M059J (cell line): ENCODE data around the gene ZBTB14. TPM values are rescaled to one million over a fixed set of nuclear protein-coding genes. Genes with fewer than 3 reads are reported as not detected.

Experiments used
- DNase-seq: peaks from one replicate; pipeline ENCODE4 v3.0.0-alpha.2; 2012; ENCODE audit warnings: low read depth
- total RNA-seq: library from RNA; depleted of rRNA; stranded (reverse); fragments of >200 nt; shearing (Covaris generic); gene quantifications from 2 replicates; pipeline ENCODE4 v1.2.3, GENCODE V29; 2014; rRNA removed

The ZBTB14 gene
- total RNA-seq = 11.4 and 11.7 TPM in 2 replicates

DNA sequence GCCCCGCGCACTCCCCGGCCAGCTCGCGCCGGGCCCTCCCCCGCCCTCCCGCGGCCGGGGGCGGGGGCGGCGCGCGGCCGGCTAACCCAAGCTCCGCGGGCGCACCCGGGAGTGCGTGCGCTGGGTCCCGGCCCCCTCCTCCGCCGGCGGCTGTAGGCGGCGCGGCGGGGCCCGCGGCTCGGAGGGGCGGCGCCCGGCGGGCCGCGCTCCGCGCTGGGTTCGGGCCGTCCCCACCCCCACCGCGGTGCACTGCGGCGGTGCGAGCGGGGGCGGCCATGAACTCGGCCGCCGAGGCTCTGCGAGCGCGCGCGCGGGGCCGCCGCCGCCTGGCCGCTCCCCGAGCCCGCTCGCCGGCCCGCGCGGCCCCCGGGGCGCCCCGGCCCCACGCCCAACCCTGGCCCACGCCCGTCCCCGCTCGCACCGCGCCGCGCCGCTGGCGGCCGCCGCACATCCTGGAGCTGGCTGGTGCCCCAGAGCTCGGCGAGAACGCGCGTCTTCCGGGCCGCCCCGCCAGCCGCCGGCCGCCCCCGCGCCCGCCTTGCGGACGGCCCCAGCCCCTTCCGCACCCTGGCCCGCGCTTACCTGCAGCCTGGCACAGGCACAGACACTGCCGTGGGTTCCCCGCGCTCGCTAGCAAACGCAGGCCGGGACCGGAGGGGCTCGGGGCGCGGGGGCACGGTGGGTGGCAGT is at the start of gene ZBTB14:
Gene ZBTB14 (minus strand): TSS at position 496 of the 690 bp plus-strand sequence. CDS start 2,480 bp downstream, outside the sequence.
- DNase-seq = peak; percentile 46

DNA sequence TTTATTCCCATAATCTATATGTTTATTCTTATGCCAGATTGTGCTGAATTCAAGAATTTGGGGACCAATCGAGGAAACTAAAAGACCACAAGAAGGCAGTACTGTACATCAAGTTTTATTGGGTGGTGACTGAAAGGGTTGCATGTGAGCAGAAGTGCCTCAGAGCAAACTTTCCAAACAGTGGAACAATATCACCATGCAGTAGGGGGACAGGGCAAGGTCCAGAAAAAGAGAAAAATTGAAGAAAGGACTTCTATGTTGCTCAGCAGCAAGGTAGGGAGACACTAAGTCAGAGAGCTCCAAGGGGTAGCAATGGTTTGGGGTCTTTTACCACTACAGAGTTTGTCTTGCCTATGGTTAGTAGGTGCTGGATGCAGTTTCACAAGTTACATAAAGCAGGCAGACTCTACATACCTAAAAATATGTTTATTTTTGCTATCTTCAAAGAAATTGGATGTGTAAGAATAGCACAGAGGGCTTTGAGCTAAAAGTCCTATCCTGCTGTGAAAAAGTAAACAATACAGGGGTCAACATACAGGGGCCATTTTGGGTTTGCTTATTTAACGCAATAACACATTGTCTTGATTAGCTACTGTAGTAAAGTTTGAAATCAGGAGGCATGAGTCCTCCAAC is 43.8 kb upstream of the ZBTB14 start:
- DNase-seq = no peak

GRCh38 chr18:5334456-5335075 is 39.0 kb upstream of the ZBTB14 start:
- no peak for DNase-seq

- no peak for DNase-seq
These were observed 22.7 kb upstream of the ZBTB14 start for GRCh38 chr18:5318061-5318700.

- no peak for DNase-seq
These were observed 21.7 kb upstream of the ZBTB14 start for GRCh38 chr18:5317186-5317585.

DNA sequence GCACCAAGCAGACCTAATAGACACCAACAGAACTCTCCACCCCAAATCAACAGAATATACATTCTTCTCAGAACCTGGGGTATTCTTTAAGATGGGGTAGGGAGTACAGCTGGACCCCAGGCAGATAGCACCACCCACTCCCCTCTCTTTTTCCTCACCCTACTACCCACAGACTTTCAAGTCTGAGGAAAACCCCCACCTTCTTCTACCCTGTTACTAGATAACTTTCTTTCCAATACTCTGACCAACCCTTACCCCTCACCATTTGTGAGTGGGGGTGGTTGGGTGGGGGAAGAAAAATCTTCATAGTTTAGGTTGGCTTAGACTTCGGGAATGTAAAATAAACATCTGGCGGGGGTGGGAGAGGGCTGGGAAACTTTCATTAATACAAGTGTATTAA is 20.3 kb upstream of the ZBTB14 start:
- no peak for DNase-seq

DNA sequence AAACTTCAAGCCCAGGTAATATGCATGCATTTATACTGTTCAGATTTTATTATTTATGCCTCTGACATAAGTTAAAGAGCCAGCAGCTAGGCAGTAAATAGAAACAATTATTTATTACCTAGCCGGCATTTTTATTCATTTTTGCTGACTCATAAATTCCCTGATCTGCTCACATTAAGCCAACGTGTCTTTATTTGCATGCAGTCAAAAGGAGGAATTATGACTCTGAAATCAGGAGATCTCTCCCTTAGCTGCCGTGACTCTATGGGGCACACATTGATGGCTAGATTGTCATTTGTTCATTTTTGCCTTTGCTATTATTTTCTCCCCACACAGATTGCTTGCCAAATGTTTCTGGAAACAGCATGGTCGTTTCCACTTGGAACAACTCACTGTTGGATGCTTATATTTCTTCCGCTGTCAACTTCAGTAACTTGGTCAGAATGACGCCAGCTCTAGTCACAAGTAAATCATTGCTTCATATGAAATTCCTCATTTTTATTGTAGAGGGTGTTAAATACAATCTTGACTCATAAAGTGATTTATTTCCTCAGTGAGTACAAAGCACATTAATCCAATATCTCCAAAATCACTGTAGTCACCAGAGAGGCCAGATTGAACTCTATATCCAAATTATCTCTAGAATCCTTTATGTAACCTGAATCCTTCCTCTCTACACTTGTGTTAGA is 15.9 kb upstream of the ZBTB14 start:
- DNase-seq = no peak

DNA sequence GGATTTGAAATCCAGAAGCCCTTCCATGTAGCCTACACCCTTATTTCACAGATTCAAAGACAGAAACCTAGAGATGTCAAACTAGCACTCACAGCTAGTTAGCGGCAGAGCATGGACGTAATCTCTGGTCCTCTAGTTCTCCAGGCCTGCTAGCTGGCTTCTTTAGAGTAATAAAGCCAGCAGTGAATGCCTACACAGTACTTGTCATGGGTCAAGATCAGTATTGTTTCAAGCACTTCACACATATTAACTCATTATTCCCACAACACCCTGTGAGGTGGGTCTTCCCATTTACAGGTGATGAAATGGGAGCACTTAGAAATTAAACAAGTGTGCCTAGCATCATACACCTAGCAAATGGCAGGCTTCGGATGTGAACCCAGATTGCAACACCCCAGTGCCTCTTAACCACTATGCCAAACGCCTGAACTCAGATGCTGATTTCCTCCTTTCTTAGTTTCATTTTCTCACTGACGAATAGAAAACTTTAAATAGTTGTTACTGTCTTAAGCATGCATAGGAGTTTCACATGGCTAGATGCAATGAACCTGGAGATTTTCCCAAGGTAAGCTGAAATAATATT is 14.5 kb upstream of the ZBTB14 start:
- peak; percentile 12 for DNase-seq

- DNase-seq = no peak
These were observed 10.3 kb upstream of the ZBTB14 start for GRCh38 chr18:5305835-5306234.

DNA sequence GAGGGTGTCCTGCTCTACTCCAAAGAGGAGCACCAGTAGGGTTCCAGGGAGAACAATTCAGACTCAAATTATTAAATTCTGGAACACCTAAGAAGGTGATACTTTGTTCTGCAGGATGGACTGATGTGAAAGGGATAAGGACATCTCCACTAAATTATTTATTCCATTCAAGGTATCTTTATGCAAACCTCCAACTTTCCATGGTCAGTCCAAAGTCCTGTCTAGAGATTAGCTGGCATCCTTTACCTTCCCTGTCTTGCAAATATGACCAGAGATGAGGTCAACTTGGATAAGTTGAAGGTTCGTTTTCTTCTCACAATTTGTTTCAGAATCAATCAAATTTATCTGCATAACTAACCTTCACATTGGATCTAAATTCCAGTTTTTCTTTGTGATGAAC is 8.7 kb upstream of the ZBTB14 start:
- no peak for DNase-seq

- DNase-seq = no peak
These were observed 8.1 kb upstream of the ZBTB14 start for GRCh38 chr18:5303636-5304035.

DNA sequence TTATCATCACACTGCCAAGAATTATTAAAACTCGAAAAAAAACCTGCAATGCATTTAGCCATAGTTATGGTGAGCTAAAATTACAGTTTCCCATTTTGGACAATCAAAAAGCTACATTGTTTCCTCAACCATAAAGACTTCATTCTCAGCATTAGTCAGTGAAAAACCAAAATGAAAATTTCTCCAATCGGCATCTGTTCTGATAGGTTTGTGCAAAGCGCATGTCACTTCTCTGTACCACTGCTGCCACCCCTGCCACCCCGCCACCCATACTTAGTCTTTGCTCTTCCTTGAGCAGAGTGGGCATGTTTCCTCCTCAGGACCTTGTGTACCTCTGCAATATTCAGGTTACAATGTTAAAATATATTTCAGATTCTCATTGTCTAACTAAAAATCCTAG is 7.1 kb upstream of the ZBTB14 start:
- DNase-seq = no peak

DNA sequence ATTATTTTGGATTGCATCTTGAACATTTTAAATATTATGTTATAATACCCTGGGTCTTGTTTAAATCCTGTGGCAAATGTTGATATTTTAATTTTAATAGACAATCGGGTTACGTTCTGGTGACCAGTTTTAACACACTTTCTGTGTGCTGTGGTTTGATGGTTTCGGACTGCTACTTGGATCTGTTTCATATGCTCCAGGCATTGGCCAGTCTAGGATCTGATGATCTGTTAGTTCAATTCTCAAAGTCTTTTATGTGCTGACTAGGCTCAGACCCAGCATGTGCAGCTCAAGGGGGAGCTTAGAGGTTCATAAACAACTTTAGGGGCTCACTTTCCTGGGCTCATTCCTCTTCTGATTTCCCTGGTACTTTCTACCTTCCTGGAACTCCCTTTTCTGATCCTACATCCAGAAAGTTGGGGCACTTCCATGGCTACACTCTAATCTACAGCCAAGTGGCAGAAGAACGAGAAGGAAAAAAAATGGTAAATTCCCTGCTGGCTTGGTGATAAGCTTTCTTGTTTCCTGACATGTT is 5.0 kb upstream of the ZBTB14 start:
- DNase-seq = no peak

DNA sequence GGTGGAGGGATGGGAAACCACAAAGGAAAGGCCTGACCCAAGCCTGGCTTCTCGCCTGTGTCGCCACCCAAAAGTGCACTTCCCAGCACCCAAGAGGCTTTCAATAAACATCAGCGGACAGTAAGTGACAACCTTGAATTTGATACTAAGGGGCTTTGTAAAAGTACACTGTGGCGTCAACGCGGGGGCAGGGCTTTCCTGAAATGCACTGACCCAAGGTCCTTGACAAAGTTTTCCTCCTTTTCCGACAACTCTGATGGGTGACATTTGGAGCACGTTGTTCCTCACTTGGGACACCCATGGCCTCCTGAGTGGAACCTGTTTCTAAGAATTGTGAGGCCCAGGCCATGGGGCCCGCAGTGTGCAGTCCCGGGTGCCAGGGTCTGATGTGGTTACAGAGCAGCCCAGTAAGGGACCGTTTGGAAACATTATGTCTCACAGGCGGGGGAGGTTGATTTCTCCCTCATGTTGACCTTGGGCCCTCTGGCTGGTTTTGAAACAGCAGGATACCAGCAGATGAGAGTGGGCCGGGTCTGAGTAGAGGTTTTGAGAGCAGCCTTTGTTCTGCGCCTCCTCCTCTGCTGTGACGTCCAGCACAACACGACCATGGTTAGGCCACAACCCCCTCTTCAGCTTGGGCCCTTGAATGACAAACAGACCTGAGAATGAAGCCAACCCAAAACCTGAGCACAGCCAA is 2.8 kb upstream of the ZBTB14 start:
- DNase-seq = no peak

DNA sequence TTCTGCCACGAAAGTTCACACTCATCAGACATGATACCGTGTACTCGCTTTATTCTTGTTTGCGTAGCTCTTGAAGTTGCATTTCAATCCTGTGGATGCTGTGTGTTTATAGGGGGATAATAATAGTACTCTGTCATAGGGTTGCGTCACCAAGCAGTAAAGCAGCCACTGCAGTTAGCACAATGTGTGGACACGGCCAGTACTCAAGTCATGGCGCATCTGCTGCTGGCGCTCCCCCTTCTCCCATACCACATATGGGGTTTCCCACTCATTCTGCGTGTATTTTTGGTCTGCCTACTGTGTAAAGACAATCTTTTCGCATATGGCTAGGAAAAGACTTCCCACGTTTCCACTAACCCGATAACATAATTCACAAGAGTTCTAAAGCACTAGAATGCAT is 2.1 kb upstream of the ZBTB14 start:
- DNase-seq = no peak

DNA sequence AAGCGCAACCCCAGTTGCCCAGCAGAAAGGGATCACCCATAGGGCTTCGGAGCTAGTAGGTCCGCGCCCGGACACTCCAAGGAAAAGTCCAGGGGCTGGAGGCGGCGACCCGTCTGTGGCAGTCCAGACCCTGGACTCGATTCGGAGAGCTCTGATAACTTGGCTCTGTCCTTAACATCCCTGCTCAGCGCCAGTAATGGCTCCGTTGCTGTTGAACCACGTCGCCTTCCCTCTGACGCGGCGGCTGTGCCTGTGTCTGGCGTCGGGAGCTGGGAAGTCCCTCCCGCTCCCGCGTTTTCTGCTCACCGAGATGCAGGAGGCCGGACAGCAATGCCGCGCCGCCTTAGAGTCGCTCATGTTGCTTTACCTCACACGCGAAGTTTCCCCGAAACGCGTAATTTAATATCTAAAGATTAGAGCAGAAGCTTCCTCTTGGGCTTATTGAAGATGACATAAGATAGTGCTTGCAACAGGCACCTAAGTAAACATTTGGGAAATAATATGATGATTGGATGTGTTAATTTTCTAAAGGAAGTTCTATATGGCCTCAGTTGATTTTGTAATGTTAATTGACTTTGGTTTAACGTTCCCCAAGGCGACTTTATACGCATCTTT is 1.3 kb upstream of the ZBTB14 start:
- peak; percentile 84 for DNase-seq

DNA sequence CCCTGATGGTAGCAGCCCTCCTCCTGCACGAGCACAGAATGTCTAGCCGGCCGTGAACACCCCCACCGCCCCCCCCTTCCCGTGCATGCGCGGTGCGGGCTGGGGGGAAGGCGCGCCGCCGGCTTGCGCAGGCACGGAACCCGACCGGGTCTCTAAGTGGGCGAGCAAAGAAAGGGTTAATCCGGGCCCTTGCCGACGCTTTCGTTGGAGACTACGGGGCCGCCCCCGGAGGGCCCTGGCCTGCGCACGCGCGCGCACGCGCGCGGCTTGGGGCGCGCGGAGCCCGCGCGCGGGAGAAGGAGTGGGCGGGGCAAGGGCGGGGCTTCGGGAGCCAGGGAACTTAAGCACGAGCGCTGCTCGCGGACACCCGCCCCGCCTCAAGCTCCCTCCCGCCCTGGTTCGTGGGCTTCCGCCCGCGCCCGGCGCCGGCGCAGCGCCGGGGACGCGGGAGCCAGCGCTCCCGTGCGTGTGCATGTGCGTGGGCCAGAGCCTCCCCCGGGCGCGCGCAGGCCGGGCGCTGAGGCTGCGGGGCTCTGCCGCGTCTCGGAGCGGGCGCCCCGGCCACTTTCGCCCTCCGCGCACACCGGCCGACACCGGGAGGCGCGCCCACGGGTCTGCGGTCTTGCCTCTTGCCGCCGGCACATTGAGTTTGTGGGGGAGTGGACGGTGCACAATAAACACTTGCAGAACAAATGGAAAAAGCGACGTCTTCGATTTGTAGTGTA is 617 bp upstream of the ZBTB14 start:
- peak; percentile 92 for DNase-seq

DNA sequence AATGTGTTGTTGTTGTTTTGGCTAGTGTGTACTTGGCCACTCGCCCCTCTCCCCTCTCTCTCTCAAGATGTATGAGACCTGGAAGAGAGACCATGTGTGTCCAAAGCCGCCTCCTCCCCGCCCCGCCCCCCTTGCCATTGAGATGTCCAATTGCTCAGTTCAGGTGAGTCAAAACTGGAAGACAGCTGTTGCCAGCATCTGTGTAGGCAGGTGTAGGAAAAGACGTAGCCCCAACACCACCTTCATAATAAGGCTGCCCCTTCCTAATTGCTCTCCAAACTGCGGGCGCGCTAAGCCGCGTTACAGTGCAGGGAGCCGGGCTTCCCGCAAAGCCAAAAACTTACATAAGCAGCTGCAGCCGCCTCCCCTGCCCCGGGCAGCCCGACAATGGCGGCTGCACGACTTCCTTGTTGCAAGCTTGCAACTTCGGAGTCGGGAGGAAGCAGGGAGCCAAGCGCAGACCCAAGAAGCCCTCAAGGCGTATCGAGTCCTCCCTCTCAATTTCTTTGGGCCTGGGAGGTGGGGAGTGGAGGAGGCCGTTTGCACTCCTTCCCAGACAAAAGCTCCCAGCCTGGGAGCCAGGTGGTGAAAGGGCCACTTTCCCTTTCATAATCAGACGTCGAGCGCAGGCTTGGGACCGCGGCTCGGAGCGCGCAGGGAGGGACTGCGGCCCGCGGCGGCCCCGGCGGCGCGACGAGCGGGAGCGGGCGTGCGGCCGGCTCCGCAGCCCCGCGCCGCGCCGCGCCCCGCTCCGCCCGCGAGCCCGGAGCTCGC is 882 bp downstream of the ZBTB14 start:
- peak; percentile 63 for DNase-seq

GRCh38 chr18:5294113-5294456 is 1.4 kb downstream of the ZBTB14 start:
- DNase-seq = no peak
